AG04449 (cell line): ENCODE measurements around the gene RYR2.

ENCODE experiments used
- CTCF ChIA-PET: fragments of 350-600 bp; formaldehyde crosslinking; extraction: SDS; loops from one replicate; lab custom pipeline; 2021; ENCODE audit warnings: antibody characterized with exemption; lab: Yijun Ruan, JAX
- POLR2A ChIA-PET: fragments of 400-600, 350-600 bp; formaldehyde crosslinking; extraction: SDS; loops from one replicate; lab custom pipeline; 2020; ENCODE audit warnings: antibody characterized with exemption, inconsistent platforms; lab: Yijun Ruan, JAX
- DNase-seq: peaks from one replicate; pipeline ENCODE4 v3.0.0-alpha.2; 2010; ENCODE audit warnings: low read depth, low spot score
- H3K4me3 ChIP-seq: 2 replicates; pipeline ENCODE4 v1.5.1; 2011; ENCODE audit warnings: low read depth, mild to moderate bottlenecking, control low read depth, low read length
- TF ChIP-seq, protein P1 (sequence below): IDR thresholded peaks from one replicate; pipeline ENCODE4 v1.5.1; 2011; ENCODE audit warnings: mild to moderate bottlenecking, moderate library complexity, low read length, control low read depth, inconsistent platforms; ENCODE audit not compliant: insufficient read depth; ENCODE audit errors: missing control alignments

The RYR2 gene

DNA sequence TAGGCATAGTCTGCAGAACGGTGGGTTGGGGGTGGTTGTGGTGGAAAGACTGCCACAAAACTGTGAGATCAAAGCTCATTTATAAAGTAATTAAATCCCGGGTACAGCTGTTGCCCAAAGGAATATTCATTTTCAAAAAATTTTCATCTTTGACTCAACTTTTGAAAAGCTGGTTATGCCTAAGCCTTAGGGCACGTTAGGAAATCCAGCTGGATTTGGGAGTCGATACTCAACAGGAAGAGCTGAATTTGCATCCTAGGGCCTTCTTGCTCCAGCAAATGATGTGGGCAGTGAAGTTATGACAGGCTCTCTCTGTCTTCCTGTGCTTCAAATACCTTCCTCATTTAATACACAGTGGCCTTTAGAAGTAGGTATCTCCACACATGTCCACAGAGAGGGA lies 817.0 kb downstream of the RYR2 start:
- H3K4me3 ChIP-seq, result no peak overlapping the region
- POLR2A ChIA-PET, result no interaction called here
- no peak for DNase-seq
- CTCF ChIA-PET, result no interaction called here
- TF ChIP-seq, protein P1, sequence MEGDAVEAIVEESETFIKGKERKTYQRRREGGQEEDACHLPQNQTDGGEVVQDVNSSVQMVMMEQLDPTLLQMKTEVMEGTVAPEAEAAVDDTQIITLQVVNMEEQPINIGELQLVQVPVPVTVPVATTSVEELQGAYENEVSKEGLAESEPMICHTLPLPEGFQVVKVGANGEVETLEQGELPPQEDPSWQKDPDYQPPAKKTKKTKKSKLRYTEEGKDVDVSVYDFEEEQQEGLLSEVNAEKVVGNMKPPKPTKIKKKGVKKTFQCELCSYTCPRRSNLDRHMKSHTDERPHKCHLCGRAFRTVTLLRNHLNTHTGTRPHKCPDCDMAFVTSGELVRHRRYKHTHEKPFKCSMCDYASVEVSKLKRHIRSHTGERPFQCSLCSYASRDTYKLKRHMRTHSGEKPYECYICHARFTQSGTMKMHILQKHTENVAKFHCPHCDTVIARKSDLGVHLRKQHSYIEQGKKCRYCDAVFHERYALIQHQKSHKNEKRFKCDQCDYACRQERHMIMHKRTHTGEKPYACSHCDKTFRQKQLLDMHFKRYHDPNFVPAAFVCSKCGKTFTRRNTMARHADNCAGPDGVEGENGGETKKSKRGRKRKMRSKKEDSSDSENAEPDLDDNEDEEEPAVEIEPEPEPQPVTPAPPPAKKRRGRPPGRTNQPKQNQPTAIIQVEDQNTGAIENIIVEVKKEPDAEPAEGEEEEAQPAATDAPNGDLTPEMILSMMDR, result no peak

- CTCF ChIA-PET, result no interaction called here
- no peak for DNase-seq
- POLR2A ChIA-PET, result no interaction called here
- no peak overlapping the region for H3K4me3 ChIP-seq
- TF ChIP-seq, protein P1, result no peak
These were observed 820.0 kb downstream of the RYR2 start for GRCh38 chr1:237861944-237862343.

DNA sequence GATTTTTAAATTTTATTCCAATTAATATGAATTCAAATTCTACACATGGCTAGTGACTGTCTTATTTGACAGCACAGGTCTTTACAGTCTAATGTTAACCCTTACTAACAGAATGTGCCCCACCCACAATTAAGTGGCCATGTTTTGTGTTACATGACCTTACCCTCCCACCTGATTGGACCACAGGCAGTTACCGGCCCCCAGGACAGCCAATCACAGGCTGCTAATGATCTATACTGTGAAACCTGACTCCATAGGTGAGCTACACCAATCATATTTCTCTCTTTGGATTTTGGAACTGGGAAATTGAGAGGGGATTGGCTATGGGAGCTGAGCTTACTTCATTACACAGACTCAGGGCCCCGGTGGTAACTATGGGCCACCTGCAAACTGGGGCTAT lies 821.2 kb downstream of the RYR2 start:
- no peak overlapping the region for H3K4me3 ChIP-seq
- ChIA-PET CTCF (interaction anchor here (2.1 kb wide), 1 partner anchor 1089 kb away, joined by 8 read pairs; no protein-coding TSS in a partner anchor), POLR2A (no interaction called here)
- TF ChIP-seq, protein P1, result no peak
- no peak for DNase-seq

DNA sequence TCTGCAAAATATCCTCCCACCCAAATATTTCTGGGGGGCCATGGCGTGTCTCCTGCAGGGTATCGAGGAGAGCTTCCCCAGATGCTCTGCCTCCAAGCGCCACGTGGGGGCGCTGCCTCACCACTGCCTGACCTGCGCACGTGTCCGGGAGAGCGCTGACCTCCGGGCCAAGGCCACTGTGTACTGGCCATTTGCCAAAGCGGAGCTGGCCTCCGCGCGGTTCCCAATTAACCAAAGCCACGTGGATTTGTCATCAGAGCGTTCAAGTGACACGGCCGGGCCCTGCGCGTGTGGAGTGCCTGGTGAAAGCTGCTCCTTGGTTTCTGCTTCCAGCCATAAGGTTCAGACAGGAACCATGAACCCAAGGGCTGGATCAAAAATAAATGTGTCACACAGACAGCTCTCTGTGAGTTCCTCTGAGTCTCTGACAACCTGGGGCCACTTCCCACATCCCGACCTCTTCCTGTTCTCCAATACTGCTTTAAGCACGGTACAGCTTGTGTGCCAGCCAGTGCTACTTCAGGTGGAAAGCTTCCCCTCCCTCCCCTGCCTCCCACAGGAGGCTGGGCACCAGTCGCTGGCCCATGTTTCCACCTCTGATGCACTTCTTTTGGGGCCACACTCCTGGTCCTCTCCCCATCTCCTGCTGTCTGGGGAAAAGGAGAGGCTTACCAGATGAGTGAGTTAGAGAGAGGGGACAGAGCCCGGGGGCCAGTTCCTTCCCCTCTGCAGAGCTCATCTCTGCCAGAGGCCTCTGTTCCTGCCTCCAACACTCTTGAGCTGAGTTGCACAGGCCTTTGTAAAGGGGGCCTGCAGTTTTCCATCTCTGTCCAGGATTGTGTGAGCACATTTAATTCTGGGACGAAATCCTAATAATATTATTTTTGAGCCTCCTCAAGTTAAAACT lies 822.6 kb downstream of the RYR2 start:
- no peak for DNase-seq
- peak overlapping the region; percentile 16; the same call in 1 of the 2 replicates for H3K4me3 ChIP-seq
- ChIA-PET CTCF (interaction anchor here (1.1 to 2.1 kb wide), 3 partner anchors 9 to 1092 kb away, joined by 3 to 8 read pairs (median 3); no protein-coding TSS in a partner anchor), POLR2A (no interaction called here)
- TF ChIP-seq, protein P1, result peak; percentile 81

DNA sequence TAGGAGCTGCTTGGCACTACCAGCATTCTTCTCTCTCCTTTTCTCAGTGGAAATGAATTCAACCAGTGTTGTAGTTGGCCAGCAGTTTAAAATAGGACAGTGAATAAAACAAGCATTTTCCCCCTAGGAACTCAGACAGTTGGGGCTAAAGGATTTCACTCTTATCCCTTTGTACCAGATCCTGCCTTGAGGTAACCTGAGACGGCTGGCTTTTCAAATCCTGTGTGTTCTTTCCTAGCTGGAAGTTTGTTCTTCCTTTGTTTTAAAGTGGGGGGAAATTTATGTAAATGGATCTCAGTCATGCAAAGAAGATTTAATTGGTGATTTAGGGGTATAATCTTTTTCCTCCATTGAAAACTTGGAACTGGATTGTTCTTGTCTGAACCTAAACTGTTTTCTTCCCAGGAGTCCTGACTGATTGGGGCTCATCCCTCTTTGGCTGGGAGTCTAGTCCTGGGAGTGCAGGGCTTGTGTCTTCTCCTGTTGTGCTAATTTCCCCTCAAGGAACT lies 825.5 kb downstream of the RYR2 start:
- TF ChIP-seq, protein P1, result no peak
- H3K4me3 ChIP-seq, result no peak overlapping the region
- ChIA-PET POLR2A (no interaction called here), CTCF (no interaction called here)
- DNase-seq, result no peak

DNA sequence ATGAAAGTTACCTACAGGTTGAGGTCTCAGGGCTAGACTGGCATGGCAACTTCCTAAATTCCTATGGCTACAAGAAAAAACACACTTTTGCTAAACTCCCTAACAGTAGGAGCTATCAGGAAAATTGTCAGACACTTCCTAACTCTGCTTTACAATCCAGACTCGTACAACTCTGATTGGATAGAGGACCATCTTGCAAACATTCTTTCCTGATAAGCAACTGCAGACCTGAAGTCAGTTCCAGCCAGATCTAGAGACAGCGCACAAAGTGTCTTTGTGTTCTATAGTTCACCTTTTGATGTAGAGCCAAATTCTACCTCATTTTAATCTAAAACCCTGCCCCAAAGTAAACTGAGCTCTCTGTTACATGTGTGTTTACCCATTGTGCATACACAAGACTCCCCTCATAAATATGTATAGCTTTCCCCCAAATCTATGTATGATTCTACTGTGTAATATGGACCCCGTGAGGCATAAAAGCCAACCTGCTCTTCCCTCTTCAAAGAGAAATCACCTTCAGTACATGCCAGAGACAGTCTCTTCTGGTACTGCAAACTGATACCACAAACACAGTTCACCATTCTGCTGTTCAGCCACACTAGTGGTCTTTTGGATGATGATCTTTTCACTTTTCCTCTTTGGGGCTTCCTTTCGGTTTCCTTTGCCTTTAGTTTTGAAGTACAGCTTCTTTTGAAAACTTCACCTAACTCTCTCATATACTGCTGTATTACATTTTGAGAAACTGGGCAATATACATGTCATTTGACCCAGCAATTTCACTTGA lies 827.0 kb downstream of the RYR2 start:
- ChIA-PET CTCF (no interaction called here), POLR2A (no interaction called here)
- H3K4me3 ChIP-seq, result no peak overlapping the region
- TF ChIP-seq, protein P1, result no peak
- no peak for DNase-seq
